Peyer's patch (tissue), 4 donors: Measurements from ENCODE around the gene MEGF9. TPM values are rescaled to one million over a fixed set of nuclear protein-coding genes. Genes with fewer than 3 reads are reported as not detected.

Experiments
- DNase-seq, 3 donors: peaks; one replicate each; pipeline ENCODE4 v3.0.0-alpha.2; 2017 to 2019
- H3K27ac ChIP-seq, 4 donors: fragments of 200-600 bp; sonication (generic); one replicate each; pipeline ENCODE4 v1.5.1; 2016 to 2019
- H3K27me3 ChIP-seq, 2 donors: fragments of 200-600 bp; sonication (generic); one replicate each; pipeline ENCODE4 v1.5.1; 2019
- H3K36me3 ChIP-seq, 3 donors: fragments of 200-600 bp; sonication (generic); one replicate each; pipeline ENCODE4 v1.5.1; 2016 to 2019
- H3K4me1 ChIP-seq, 4 donors: fragments of 200-600 bp; sonication (generic); one replicate each; pipeline ENCODE4 v1.5.1; 2016 to 2019
- H3K4me3 ChIP-seq, 4 donors: fragments of 200-600 bp; sonication (generic); 1 replicate in 3 of 4; 2 replicates in 1 of 4; pipeline ENCODE4 v1.5.1; 2016 to 2019; ENCODE audit warnings: mild to moderate bottlenecking in 1 of 4
- H3K9me3 ChIP-seq, 4 donors: fragments of 200-600 bp; sonication (generic); one replicate each; pipeline ENCODE4 v1.5.1; 2016 to 2019; ENCODE audit warnings: mild to moderate bottlenecking in 1 of 4
- CTCF ChIP-seq, 6 experiments: fragments of 450-650 bp in 4 of 6; fragments of 200-600 bp in 2 of 6; sonication (generic) in 1 of 6; IDR thresholded peaks; one replicate each; pipeline ENCODE4 v1.5.1; 2017 to 2019; ENCODE audit warnings: antibody characterized with exemption in 6 of 6, mild to moderate bottlenecking in 3 of 6, moderate library complexity in 1 of 6
- POLR2A ChIP-seq, 2 donors: fragments of 450-650 bp; IDR thresholded peaks; one replicate each; pipeline ENCODE4 v1.5.1; 2017; ENCODE audit warnings: antibody characterized with exemption in 2 of 2, mild to moderate bottlenecking in 2 of 2, moderate library complexity in 2 of 2
- total RNA-seq, 4 donors: library from RNA; depleted of rRNA; stranded (reverse); fragments of >200 nt; gene quantifications; one replicate each; pipeline ENCODE4 v1.1.0, GENCODE V29; 2016

Gene MEGF9
- total RNA-seq, 4 donors from 2014 or later, result 8.1 to 15.1 (median 11.5) TPM

- Histone ChIP-seq H3K4me1 (peaks cover 0 to 8% (median 0%) of the 10 kb centered on the region in 4 donors), H3K4me3 (no peak overlapping the region), H3K9me3 (no peaks in the 10 kb centered on the region), H3K27ac (peak overlapping the region in 1 of 4 donors; percentile 25), H3K36me3 (peaks cover 0 to 46% (median 0%) of the 10 kb centered on the region in 3 donors), H3K27me3 (no peaks in the 10 kb centered on the region)
- TF ChIP-seq CTCF (IDR thresholded peaks at IDR 0.05) (no peak), POLR2A (IDR thresholded peaks at IDR 0.05) (no peak)
- DNase-seq, result no peak
Measured at GRCh38 chr9:120571443-120572257, 142.6 kb downstream of the MEGF9 start.

GRCh38 chr9:120570296-120570695, 144.0 kb downstream of the MEGF9 start:
- H3K4me1 ChIP-seq, result peaks cover 0 to 8% (median 0%) of the 10 kb centered on the region in 4 donors
- TF ChIP-seq POLR2A (IDR thresholded peaks at IDR 0.05) (no peak), CTCF (IDR thresholded peaks at IDR 0.05) (no peak)
- no peak for DNase-seq
- no peaks in the 10 kb centered on the region for H3K9me3 ChIP-seq
- no peaks in the 10 kb centered on the region for H3K27me3 ChIP-seq
- no peak overlapping the region for H3K27ac ChIP-seq
- H3K4me3 ChIP-seq, result no peak overlapping the region
- H3K36me3 ChIP-seq, result peaks cover 0 to 59% (median 0%) of the 10 kb centered on the region in 3 donors

GRCh38 chr9:120569556-120569955, 144.7 kb downstream of the MEGF9 start:
- no peak overlapping the region for H3K27ac ChIP-seq
- DNase-seq, result no peak
- peaks cover 0 to 8% (median 0%) of the 10 kb centered on the region in 4 donors for H3K4me1 ChIP-seq
- H3K36me3 ChIP-seq, result peaks cover 0 to 63% (median 0%) of the 10 kb centered on the region in 3 donors
- no peaks in the 10 kb centered on the region for H3K27me3 ChIP-seq
- no peak for TF ChIP-seq CTCF (IDR thresholded peaks at IDR 0.05)
- no peak for TF ChIP-seq POLR2A (IDR thresholded peaks at IDR 0.05)
- H3K9me3 ChIP-seq, result no peaks in the 10 kb centered on the region
- H3K4me3 ChIP-seq, result no peak overlapping the region

- peaks cover 0 to 63% (median 0%) of the 10 kb centered on the region in 3 donors for H3K36me3 ChIP-seq
- H3K9me3 ChIP-seq, result no peaks in the 10 kb centered on the region
- DNase-seq, result no peak
- no peak overlapping the region for H3K27ac ChIP-seq
- no peaks in the 10 kb centered on the region for H3K27me3 ChIP-seq
- H3K4me1 ChIP-seq, result peaks cover 0 to 8% (median 0%) of the 10 kb centered on the region in 4 donors
- H3K4me3 ChIP-seq, result no peak overlapping the region
- TF ChIP-seq POLR2A (IDR thresholded peaks at IDR 0.05) (no peak), CTCF (IDR thresholded peaks at IDR 0.05) (no peak)
Measured at GRCh38 chr9:120568816-120569215, 145.5 kb downstream of the MEGF9 start.

GRCh38 chr9:120567874-120568273, 146.4 kb downstream of the MEGF9 start:
- H3K4me3 ChIP-seq, result no peak overlapping the region
- peaks cover 0 to 66% (median 0%) of the 10 kb centered on the region in 3 donors for H3K36me3 ChIP-seq
- no peaks in the 10 kb centered on the region for H3K9me3 ChIP-seq
- DNase-seq, result no peak
- peaks cover 0 to 8% (median 0%) of the 10 kb centered on the region in 4 donors for H3K4me1 ChIP-seq
- TF ChIP-seq CTCF (IDR thresholded peaks at IDR 0.05), result no peak
- TF ChIP-seq POLR2A (IDR thresholded peaks at IDR 0.05), result no peak
- H3K27ac ChIP-seq, result no peak overlapping the region
- H3K27me3 ChIP-seq, result no peaks in the 10 kb centered on the region
